ENCODE measurements around the gene ARNT2.

ARNT2 gene

DNA sequence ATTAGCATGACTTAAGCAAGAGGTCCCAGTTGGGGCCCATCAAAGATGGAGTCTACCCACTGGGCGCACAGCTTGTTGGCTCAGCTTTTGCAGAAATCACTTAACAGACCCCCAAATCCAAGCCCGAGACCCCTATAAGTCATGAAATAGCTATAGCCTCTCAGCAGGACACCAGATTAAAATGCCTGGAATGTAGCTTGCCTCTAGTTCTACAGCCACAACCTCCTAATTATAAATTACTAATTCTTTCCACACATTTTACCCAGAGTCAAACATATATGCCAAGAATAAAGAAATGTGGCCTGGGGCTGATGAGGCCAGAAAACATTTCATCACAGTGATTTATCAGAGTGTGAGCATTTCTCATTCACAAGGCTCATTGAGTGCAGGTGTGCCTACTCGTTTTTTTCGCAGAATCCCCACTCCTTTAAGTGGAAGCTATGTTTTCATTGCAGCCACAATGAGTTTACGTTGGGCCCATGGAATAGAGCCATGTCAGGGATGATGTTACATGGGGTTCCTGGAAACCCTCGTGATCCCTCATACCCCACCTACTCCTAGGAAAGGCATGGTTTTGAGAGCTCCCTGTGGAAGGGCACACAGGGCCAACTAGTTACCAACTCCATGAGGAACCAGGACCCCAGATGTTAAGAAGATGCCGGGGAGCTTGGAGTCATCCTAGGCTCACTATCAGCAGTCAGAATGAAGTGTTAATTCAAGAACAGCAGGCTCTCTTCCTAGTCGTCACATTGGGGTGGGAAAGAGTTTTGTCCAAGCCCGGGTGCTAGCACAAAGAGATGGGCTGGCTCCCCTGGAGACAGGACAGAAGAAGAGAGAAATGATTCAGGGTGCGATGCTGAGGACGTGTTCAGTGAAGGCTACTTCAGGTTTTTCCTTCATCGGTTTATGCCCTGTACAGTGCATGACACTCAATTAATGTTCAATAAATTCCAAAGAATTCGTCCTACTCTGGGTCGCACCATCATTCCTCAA is 200.7 kb downstream of the ARNT2 start:
- DNase-seq = no peak

DNA sequence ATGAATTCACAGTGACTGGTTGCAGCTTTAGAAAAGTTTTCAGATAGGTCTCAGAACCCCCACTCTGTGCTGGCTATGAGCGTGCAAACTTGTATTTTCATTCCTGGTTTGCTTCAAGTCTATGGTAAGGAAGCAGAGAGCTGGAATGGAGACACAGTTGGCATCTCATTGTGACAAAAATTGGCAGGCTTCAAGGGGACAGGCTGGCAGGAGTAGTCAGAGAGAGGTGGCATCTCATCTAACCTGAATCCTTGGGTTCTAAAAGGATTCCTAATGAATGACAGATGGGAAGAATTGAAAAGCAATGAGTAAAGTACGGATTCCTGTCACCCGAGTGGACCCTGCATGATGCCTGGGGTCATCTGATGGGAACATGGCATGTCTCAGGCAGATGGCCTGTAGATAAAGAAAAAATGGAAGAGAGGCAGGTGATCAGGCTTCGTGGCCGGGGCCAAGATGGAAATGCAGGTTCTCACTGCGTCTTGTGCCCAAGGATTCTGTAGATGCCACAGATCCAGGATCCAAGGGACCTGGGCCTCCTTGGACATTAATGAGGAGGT is 201.5 kb downstream of the ARNT2 start:
- DNase-seq = no peak

DNA sequence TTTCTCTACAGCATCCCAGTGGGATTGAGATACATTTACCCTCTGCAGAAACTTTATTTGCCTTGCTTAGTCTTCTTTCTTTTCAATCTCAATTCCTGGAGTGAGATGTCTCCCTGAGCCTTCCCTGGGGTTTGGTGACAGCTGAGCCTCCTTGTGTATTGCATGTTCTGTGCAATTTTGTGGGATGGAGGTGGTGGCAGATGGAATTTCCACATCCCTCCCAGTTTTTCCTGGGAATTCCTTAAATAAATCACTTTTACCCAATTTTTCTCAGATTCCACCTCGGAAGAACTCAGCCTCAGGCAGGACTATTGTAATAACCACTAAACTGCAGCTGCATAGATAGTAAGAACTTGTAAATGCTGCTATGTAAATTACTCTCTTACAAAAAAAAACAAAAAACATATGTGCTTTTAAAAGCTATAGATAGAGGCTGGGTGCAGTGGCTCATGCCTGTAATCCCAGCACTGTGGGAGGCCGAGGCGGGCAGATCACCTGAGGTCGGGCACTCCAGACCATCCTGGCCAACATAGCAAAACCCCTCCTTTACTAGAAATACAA is 202.4 kb downstream of the ARNT2 start:
- no peak for DNase-seq

DNA sequence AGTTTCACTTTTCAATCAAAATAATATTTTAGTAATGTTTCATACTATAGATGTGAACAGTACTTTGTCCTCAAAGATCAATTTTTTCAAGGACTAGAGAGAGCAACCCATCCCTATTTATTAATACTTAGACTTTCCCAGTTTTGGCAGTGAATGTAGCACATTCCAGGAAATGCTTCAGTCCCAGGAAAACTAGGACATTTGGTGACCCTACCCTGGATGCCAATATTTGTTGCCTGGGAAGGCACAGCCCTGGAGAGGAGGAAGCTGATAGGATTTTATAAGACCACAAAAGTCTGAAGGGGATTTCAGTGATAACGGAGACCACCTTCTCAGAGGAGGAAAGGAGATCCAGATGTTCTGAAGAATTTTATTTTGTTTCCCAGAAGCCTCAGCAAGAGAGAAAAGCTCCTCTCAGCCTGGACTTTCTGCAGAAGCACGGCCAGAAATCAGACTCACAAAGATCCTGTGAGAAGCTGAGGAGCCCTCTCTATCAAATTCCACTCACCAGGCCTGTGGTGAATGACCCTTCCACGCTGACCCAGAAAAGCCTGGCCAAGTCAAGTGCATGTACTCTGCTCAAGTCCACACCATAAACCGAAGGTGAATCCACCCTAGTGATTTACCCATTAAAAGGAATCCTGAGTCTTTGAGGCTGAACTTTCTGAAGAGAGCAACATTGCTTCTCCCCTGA is 203.3 kb downstream of the ARNT2 start:
- DNase-seq = no peak

DNA sequence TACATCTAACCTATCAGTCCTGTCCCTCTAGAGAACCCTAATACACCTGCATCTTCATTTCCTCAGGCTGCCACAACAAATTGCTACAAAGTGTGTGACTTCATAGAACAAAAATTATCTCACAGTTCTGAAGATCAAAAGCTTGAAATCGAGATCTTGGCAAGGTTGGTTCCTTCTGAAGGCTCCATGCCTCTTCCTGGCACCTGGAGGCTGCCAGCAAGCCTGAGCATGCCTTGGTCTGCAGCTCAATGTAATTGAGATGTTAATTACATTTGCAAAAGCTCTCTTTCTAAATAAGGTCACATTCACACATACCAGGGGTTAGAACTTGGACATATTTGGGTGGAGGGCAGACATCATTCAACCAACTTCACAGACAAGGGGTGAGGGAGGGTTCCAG is 204.5 kb downstream of the ARNT2 start:
- DNase-seq = no peak

DNA sequence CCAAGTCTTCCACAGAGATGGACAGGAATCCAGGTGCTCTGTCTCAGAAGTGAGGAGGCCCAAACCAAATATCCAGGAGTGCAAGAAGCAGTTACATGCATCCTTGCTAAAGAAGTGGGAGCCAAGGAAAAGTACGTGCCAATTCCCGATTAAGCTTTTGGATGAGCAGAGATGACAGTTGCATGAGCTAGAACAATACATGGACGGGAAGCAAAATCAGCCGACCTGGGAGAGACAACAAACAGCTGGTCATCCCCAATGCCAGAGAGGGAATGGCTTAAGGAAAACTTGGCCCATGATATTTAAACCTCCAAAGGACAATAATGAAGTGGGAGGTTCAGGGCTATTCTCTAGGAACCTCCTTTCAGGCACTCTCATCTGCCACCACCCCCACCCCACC is 204.9 kb downstream of the ARNT2 start:
- DNase-seq = no peak

DNA sequence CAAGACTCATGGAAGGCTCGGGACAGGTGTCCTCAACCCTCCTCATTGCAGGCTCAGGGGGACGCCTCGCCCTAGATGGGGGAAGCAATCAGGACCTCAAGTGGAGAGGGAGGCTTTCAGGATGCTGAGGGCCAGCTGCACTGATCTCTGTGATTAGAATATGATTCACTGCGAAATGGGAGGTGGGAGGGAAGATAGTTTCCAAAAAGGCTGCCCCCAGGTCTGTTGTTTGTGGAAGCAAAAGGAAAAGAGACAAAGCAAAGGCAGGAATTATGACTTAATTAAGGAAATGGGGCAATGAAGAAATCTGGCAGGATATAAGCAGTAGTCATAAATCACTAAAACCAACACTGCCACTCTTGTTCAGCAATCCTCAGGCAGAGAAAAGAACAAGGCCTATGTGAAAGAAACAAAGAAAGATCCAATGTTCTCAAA is 205.3 kb downstream of the ARNT2 start:
- no peak for DNase-seq

DNA sequence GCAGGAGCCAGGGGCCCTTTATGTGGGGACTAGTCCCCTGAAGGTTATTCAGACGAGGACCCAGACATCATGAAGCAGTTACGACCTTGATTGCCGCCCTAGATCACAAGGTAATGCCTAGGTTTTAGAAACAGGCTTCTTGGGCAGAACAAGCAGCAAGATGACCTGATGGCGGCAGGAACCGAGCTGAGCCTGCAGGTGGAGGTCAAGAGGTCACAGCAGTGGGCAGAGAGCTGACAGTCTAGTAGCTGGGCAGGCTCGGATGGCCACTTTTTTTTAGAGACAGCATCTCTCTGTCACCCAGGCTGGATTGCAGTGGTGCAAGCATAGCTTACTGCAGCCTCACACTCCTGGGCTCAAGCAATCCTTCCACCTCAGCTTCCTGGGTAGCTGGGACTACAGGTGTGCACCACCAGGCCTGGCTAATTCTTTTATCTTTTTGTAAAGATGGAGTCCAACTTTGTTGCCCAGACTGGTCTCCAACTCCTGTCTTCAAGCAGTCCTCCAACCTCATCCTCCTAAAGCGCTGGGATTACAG is 207.4 kb downstream of the ARNT2 start:
- no peak for DNase-seq

DNA sequence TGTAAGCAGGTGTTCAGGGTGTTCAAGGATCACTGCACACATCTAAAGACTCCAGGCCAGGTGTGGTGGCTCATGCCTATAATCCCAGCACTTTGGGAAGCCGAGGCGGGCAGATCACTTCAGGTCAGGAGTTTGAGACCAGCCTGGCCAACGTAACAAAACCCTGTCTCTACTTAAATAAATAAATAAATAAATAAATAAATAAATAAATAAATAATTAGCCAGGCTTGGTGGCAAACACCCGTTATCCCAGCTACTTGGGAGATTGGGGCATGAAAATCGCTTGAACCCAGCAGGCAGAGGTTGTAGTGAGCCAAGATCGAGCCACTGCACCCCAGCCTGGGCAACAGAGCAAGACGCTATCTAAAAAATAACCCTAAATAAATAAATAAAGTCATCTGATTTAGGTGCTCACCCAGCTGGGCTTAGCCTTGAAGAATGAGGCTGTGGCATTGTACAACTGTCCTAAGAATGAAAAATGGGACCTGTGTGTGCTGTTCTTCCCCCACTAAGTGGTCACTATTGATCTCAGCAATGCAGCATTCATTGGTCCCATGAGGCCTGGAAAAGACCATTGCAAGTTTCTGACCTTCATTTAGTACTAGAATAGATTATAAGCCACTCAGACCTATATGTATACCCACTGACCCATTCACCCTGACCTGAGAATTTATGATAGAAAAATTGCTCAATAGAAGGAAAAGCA is 208.1 kb downstream of the ARNT2 start:
- no peak for DNase-seq

DNA sequence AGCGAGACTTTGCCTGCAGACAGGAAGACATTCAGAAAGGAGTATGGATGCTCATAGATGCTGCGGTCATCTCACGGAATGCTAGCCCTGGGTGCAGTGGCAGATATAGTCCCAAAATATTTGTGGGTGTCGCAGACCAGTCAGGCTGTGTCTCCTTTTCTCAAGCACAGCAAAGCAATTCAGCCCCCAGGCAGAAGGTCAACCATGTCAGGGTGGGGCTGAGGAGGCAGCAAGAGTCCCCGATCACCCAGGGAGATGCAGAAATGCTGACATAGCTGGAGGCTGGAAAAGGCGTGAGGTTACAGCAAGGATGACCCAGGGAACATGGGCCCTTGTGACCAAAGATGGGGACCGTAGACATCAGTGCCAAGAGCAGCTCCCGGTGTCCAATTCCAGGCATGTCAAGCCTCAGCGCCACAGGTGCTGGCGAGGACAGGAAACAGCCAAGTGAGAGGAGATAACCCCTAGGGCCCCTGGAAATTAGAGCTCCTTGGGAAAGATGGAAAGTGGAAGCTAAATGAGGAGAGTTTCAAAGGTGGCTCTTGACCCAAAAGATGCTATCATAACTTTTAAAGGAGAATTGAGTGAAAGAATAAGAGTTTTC is 209.7 kb downstream of the ARNT2 start:
- DNase-seq = no peak

DNA sequence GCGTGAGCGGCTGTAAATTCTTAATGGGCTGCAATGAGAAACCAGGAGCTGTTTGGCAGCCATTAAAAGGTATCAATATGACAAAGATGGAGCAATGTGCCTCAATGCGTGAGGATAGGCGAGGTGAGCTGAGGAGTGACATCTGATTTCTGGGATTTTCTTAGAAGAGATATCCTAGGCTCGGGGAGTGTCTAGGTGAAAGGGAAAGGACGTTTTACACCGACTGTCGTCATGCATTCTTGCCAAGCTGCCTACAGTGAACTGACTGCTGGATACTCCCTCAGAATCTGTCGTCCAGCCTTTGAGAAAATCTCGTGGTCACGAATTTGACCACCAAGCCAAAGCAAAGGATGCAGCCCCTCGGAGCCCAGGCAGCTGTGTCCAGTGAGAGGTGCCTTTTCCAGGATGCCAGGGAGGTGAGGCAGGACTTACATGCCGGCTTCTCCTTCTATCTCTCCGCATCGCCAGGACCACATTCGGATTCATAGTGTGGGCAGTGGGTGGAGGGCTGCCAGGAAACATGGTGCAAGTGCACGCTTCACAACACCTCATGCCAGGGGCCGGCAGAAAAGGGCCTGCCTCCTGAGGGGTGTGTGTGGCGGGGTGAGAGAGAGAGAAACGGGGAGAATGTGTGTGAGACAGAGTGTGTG is 210.7 kb downstream of the ARNT2 start:
- no peak for DNase-seq

DNA sequence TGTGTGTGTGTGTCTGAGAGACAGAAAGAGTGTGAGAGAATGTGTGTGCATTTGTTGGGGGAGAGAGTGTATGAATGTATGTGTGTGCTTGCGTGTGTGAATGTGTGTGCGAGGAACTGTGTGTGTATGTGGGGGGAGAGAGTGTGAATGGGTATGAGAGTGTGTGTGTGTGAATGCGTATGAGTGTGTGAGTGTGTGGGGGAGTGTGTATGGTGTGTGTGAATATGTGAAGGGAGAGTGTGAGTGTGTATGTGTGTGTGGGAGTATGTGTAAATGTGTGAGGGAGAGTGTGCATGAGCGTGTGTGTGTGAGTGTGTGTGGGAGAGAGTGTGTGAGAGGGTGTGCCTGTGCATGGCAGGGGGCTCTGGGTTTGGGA is 211.2 kb downstream of the ARNT2 start:
- DNase-seq = no peak

DNA sequence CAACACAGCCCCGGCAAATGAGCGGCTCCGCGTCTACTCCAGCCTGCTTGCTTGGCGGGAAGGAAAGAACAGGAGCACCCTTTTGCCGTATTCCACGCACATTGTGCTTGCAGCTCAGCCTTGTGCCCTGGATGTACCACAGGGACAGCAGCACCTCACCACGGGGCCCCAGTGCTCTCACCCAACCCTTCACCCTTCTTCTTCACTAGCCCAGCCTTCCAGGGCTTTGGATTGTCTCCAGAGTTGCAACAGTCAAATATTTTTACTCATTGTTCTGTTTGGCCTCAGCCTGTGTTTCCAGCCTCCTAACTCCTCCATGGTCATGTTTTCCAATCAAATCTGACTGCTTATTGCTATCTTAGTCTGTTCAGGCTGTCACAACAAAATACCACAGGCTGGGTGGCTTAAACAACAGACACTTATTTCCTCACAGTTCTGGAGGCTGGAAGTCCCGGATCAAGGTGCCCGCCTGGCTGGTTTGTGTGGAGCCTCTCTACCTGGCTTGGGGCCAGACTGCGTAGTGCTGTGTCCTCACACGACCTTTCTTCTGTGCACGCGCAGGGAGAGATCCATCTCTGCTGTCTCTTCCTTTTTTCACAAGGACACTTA is 211.7 kb downstream of the ARNT2 start:
- peak; percentile 80 for DNase-seq

DNA sequence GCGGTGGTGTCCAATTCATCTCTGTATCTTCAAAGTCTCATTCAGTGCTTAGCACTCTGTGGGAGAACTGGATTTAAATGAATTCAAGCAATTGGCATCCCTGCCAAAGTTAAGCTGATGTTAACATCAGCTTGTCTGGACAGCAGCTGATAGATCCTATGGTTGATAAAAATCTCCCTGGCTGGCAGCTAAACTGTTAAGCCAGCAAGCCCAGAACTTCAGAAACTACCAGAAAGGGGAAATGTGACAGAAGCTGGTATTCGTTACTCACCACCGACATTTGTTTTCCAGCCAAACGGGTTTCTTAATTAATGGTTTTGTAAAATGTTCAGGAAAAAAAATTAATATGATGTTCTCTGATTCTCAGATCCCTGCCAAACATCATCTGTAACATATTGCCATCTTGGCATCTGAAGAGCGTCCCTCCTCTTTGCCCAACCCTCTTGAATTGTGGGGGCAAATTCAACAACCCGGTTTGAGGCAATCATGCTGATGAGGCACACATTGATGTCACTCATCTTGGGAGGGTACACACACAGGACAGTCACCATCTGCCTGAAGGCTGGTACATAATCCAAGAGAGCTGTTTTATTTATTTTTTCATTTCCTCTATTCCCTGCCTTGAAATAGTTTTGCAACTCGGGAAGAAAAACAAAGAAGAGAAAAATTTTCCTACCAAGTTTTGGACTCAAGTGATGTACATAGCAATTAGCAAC is 214.7 kb downstream of the ARNT2 start:
- no peak for DNase-seq

DNA sequence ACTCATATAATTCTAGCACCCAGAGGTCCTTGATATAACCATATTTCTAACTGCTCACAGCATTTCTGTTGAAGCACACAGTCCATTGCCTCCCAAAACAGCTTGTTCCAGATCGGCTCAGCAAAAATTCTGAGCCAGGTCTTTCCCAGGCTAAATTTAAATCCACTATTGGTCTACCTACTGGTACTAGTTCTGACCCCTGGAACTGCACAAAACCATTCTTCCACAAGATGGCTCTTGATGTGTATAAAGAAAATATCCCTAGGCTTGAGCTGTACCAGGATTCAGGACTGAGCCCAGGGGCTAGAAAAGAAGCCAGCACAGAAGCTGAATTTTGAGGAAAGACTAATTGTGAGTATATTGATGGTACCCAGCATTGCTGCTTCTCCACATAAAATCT is 215.5 kb downstream of the ARNT2 start:
- no peak for DNase-seq

DNA sequence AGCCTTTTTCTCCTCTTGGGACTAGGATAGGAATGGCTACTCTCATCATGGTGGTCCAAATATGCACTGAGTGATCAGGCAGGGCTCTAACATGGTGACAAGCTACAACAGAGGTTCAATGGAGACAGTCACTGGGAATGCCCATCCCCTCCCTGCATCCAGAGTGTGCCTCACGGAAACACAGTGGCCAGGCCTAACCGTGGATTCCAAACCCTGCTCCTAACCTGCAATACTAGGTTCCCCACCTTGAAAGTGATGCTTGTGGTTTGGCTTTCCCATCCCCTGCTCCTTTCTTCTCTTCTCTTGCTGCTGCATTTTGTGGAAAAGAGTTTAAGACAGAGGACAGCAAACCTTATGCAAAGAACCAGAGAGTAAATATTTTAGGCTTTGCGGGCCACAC is 216.0 kb downstream of the ARNT2 start:
- no peak for DNase-seq

DNA sequence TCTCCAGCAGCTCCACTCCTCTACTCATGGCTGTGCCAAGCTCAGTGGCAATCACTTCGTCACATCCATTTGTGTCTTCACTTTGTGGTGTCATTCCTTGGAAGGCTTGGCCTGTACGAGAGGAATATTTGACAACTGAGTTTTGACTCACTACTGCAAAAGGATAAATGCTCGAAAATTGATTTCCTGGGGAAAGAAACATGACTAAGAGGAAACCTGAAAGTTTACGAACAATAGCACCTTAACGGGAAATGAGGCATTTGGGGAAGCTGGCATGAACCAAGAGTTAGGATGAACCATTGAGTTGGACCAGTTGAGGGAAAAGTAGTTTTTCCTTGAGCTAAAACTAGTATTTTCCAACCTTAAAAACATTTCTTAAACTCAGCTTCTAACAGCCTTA is 216.7 kb downstream of the ARNT2 start:
- DNase-seq = no peak

DNA sequence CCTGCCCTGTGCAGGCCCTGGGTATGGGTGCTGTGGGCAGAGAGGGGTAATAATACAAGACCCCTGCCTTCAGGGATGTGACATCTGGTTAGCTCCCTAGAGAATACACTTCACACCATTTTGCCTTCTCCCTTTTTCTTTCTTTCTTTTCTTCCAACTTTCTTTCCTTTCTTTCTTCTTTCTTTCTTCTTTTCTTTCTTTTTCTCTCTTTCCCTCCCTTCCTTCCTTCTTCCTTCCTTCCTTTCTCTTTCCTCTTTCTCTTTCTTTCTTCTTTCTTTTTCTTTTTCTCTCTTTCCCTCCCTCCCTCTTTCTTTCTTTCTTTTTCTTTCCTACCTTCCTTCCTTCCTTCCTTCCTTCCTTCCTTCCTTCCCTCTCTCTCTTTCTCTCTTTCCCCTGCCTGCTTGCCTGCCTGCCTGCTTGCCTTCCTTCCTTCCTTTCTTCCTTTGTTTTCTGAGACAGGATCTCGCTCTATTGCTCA is 222.5 kb downstream of the ARNT2 start:
- DNase-seq = no peak

DNA sequence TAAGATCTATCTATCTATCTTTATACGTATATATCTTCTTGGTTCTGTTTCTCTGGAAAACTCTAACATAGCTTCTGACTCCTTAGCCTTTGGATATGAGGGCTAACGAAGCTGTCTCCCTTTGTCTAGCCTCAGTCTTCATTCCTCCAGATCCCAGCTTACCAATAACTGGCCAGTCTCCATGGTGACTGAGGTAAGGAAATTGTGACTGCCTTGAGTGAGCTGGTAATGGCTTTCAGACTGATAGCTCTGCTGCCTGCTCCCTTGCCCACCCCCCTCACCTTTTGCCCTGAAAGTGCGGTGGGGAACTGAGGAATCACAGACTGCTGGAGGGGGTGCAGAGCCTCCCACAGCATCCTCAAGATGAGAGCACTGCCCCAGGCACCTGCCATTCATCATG is 225.2 kb downstream of the ARNT2 start:
- DNase-seq = no peak

DNA sequence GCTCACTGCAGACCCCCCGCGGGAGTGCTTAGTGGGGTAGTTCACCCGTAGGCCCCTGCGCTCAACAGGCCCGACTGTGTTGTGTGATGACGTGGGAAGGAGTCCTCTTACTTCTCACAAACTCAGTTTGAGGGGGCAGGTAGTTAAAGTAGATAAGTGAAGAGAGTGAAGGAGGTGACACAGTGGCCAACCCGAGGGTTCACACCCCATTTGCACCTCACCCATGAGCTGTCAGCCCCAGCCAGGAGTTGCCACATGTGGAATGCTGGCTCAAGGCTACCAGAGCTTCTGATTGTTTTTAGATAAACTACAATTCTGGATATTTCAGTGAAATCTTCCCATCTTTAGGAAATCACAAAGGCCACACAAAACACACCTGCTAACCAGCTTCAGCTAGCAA is 226.8 kb downstream of the ARNT2 start:
- DNase-seq = no peak
